Ramos (cell line): ENCODE data around the gene RHBDF2.

Source experiments
- in situ Hi-C: fragments of 300-500 bp; cut with MboI; formaldehyde crosslinking; loops from one replicate; pipeline ENCODE4 v1.14.3; 2022; ENCODE audit warnings: low sequenced_read_pairs; ENCODE audit not compliant: unreplicated experiment

The RHBDF2 gene

GRCh38 chr17:76490112-76490710 is 11.0 kb downstream of the RHBDF2 start:
- in situ Hi-C loops = loop anchor here (25.0 kb wide), 1 partner anchor 972 kb away; no protein-coding TSS in a partner anchor

GRCh38 chr17:76487451-76488192 is 13.6 kb downstream of the RHBDF2 start:
- in situ Hi-C loops = loop anchor here (25.0 kb wide), 1 partner anchor 975 kb away; no protein-coding TSS in a partner anchor

GRCh38 chr17:76485569-76485968 is 15.7 kb downstream of the RHBDF2 start:
- in situ Hi-C loops = loop anchor here (25.0 kb wide), 1 partner anchor 977 kb away; no protein-coding TSS in a partner anchor

- in situ Hi-C loops = loop anchor here (25.0 kb wide), 1 partner anchor 978 kb away; no protein-coding TSS in a partner anchor
Measured at GRCh38 chr17:76484228-76484725, 16.9 kb downstream of the RHBDF2 start.

GRCh38 chr17:76481071-76481655 is 20.1 kb downstream of the RHBDF2 start:
- in situ Hi-C loops = loop anchor here (25.0 kb wide), 1 partner anchor 981 kb away; no protein-coding TSS in a partner anchor

GRCh38 chr17:76480632-76481031 is 20.6 kb downstream of the RHBDF2 start:
- in situ Hi-C loops = loop anchor here (25.0 kb wide), 1 partner anchor 982 kb away; no protein-coding TSS in a partner anchor

GRCh38 chr17:76479515-76480060 is 21.6 kb downstream of the RHBDF2 start:
- in situ Hi-C loops = loop anchor here (25.0 kb wide), 1 partner anchor 983 kb away; no protein-coding TSS in a partner anchor

- in situ Hi-C loops = loop anchor here (25.0 kb wide), 1 partner anchor 983 kb away; no protein-coding TSS in a partner anchor
Measured at GRCh38 chr17:76478730-76479514, 22.3 kb downstream of the RHBDF2 start.

GRCh38 chr17:76478097-76478496 is 23.1 kb downstream of the RHBDF2 start:
- in situ Hi-C loops = loop anchor here (25.0 kb wide), 1 partner anchor 984 kb away; no protein-coding TSS in a partner anchor

GRCh38 chr17:76477576-76477975 is 23.6 kb downstream of the RHBDF2 start:
- in situ Hi-C loops = loop anchor here (25.0 kb wide), 1 partner anchor 985 kb away; no protein-coding TSS in a partner anchor

GRCh38 chr17:76476736-76477135 is 24.5 kb downstream of the RHBDF2 start:
- in situ Hi-C loops = loop anchor here (25.0 kb wide), 1 partner anchor 986 kb away; no protein-coding TSS in a partner anchor

- in situ Hi-C loops = loop anchor here (25.0 kb wide), 1 partner anchor 987 kb away; no protein-coding TSS in a partner anchor
Measured at GRCh38 chr17:76475302-76475701, 25.9 kb downstream of the RHBDF2 start.

- in situ Hi-C loops = loop anchor here (5.0 to 25.0 kb wide), 2 partner anchors 32 to 987 kb away; no protein-coding TSS in a partner anchor
Measured at GRCh38 chr17:76474894-76475293, 26.3 kb downstream of the RHBDF2 start.

GRCh38 chr17:76474238-76474637 is 27.0 kb downstream of the RHBDF2 start:
- in situ Hi-C loops = loop anchor here (5.0 kb wide), 1 partner anchor 33 kb away; no protein-coding TSS in a partner anchor

GRCh38 chr17:76473541-76473985 is 27.7 kb downstream of the RHBDF2 start:
- in situ Hi-C loops = loop anchor here (5.0 kb wide), 1 partner anchor 34 kb away; no protein-coding TSS in a partner anchor

GRCh38 chr17:76472726-76473125 is 28.5 kb downstream of the RHBDF2 start:
- in situ Hi-C loops = loop anchor here (5.0 kb wide), 1 partner anchor 35 kb away; no protein-coding TSS in a partner anchor

GRCh38 chr17:76472258-76472645 is 29.0 kb downstream of the RHBDF2 start:
- in situ Hi-C loops = loop anchor here (5.0 kb wide), 1 partner anchor 35 kb away; no protein-coding TSS in a partner anchor

GRCh38 chr17:76471498-76472257 is 29.5 kb downstream of the RHBDF2 start:
- in situ Hi-C loops = loop anchor here (5.0 kb wide), 1 partner anchor 36 kb away; no protein-coding TSS in a partner anchor
